ENCODE measurements around the gene POLL.

The POLL gene

DNA sequence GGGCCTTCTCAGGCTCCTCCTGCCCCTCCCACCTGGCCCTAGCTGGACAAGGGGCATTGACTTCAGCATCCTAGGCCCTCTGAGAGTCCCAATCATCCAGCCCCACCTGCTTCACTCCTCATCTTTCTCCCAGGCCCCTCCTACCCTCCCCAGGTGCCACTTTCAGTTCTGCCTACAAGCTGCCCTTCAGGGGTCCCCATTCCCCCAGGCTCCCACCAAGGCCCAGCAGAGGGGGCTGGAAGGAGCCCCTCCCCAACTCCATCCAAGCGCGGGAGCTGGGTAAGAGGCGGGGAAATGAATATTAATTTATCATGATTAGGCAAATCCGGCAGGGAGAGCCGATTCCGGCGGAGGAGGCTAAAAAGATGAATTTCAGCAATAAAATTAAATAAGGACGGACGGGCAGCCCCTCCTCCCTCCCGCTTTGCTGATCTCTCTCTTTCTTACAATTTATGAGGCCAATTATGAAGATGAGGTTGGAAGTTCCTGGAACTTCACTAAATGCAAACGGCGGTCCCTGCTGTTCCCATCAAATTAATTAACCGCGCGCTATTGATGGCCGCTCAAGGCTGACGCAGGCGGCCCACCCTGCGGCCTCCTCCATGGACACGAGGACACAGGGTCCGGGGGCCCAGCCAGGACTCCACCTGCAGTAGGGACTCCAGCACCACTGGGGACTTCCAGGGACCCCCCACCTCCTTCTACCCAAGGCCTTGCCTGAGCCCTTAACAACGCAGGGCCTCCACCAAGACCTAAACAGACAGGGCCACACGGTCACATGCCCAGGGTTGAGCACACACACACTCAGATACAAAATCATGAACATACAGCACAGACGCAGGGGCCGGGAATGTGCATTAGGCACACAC, 13.9 kb downstream of the POLL start:
- DNase-seq = no peak

DNA sequence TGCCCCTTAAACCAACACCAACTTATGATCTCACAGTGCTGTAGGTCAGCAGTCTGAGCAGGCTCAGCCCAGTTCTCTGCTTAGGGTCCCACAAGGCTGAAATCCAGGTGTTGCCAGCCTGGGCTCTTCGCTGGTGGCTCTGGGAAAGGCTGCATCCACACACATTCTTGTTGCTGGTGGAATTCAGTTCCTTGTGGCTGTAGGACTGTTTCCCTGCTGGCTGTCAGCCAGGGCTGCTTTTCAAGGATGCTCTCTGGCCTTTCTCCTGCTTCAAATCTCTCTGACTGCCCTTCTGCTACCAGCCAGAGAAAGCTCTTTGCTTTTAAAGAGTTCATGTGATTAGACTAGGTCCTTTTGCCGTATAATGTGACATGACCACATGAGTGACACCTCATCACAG, 15.3 kb downstream of the POLL start:
- no peak for DNase-seq

DNA sequence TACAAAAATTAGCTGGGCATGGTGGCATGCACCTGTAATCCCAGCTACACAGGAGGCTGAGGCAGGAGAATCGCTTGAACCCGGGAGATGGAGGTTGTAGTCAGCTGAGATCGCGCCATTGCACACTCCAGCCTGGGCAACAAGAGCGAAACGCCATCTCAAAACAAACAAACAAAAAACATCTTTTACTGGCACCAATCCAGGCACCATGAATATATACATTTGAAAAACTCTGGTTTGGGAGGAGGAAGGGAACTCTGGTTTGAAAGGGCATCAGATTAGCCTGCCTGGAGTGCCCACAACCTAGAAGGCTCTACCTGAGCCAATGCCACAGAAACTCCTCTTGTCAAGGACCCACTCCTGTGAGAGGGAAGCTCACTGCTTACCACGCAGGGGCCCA, 15.9 kb downstream of the POLL start:
- DNase-seq = no peak

DNA sequence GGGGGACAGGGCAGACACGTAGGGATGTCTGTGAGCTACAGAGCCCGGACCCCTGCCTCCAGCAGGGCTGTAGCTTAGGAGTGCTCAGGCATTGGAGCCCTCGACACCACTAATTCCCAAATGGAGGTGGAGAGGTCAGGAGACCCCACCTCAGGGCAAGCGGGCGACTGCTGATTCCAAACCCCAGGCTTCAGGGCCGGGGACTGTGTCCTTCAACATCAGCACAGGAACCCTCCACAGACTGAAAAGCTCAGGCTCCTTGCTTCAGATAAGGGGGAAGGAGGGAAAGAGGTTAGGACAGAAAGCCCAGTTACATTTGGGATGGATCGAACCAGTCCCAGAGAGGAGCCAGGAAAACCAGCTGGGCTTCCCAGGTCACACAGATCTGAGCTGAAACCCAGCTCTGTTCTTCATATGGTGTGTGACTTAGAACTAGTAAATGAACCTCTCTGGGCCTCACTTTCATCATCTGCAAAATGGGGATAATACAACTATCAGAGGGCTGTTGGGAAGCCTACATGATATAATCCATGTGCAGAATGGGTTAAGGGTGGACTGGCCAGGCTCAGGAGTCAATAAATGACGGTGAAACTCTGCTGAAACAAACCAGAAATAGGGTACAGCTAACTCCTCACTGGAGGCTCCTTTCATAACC, 16.7 kb downstream of the POLL start:
- DNase-seq = no peak

DNA sequence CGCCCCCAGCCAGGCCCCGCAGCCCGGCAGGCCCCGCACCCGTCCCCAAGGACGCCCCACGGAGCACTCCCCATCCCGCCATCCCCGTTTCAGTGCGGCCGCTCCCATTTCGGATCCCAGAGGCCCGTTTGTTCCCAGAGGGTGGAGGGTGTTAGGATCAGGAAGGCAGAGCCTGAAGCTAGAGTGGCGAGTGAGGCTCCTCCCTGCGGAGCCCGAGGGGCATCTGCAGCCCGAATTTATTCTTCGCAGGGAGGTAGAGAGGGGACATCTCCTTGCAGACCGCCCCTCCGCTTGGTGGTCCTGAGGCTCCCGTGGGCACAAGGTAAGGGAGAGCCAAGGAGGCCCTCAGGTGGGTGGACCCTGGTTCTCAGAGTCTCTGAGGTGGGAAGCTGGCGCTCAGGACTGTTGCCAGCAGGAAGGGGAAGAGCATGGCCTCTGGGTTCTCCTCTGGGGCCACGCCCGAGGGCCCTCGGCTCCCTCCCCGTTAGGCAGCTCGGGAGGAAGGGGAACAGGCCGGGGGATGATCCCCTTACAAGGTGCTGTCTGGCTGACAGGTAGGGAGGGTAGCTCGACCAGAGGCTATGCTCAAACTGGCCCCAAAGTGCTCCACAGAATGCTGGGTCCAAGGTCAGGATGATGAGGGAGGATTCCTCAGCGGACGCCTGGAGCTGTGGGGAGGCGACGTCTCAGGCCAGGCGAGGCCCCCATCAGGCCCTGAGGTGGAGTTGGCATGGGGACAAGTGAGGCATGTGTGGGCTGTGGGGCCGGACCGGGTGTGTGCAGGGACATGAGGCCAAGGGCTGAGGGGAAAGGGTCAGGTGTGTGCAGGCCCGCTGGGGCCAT, 17.4 kb downstream of the POLL start:
- DNase-seq = no peak

DNA sequence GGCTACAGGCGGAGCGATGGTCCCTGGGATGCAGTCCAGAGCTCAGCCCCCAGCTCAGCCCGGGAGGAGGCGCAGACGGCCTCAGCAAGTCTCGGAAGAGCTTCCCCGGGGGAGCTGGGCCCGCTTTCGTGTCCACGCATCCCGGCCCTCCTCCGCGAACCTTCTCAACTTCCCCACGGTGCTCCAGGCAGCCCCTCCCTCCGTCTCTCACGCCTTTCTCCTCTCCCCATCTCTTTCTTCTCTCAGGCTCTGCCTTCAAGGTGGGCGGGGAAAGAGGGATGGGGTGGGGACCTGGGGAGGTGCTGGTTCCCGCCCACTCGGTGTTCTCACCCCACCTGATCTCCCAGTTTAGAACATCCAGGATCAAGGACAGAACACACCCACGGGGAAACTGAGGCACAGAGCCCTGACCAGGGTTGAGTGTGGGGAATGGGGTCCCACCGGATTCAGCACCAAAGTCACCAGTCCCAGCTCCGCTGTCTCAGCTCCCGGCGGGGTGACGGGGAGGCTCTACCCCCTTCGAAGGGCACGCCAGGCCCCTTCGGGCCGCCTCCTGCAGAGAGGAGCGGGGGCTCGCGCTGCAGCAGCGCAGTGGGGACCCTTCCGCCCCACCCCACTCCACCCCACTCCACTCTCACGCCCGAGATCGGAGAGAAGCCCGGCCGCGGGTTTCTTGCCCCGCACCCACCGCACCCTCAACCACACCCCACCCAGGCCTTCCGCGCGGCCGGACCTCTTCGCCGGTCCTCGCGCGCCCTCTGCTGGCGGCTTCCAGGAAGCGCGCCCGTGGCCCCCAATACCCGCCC, 18.2 kb downstream of the POLL start:
- peak; percentile 63 for DNase-seq

DNA sequence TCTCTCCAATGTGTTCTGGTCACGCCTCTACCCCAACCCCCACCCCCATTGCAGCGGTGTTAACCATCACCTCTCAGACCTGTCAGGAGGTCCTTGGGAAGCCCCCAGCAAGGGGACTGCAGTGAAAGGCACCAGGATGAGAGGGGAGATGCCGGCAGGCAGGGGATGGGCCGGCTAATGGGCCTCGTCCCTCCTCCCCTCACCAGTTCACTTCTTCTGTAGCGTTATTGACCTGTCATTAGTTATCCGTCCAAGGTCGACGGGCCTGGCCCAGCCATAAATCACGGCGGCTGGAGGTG, 18.8 kb downstream of the POLL start:
- DNase-seq = no peak

DNA sequence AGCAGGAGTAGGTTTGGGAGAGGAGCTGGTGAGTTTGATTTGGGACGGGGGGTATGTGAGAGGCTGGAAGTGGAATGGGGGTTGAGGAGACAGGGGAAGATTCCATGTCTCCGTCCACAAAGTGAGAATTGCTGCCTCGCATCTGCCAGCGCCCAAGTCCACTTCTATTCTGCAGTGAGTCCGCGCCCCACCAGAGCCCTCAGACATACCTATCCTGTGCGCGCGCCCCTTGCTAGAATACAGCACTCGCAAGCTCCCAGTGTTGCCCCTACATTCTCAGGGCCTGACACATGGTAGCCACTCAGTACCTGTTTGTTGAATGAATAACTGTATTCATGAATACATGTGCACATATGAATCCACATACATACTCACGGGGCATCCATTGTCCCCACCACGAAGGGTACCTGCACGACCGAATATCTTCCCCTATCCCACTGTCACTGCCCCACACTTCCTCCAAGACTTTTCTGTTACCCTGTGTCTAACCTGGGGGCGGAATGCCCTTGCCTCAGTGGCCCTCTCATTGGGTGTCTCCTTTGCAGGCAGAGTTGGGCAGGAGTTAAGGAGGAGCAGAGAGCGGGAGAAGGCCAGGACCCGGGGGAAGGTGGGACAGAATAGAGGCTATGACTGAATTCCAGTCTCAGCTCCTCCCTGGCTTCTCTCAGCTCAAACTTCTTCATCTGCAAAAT, 19.9 kb downstream of the POLL start:
- DNase-seq = no peak

DNA sequence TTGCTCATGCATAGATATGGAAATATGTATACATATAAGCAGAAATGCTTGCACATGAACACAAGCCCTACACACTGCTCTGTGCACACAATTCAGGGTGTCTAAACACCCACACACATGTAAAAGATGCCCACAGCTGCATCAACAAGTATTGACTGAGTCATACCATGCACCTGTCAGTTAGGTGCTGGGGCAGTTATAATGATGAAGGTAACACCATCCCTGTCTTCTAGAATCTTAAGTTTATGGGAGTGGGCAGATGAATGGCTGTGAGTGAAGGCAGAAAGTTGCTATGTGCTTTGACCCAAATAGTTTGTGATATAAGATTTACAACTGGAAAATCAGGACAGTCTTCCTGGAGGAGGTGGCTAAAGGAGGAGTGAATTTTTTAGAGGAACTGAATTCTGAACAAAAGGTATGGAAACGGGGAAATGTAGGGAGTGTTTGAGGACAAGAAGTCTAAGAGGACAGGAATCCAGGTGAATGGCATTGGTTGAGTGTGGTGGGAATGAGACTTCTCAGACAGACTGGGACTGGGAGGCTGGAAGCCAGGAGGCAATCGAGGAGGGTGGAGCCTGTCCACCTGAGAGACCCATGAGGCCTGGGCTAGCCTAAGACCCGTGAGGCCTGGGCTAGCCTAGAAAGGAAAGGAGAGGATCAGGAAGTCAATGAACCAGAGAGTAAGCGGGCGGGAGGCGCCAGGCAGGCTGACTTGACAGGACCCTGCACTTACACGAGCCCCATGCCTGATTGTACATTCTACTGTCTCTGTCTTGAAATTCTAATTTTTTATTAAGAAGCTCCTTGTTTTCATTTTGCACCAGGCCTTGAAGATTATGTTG, 20.7 kb downstream of the POLL start:
- no peak for DNase-seq

DNA sequence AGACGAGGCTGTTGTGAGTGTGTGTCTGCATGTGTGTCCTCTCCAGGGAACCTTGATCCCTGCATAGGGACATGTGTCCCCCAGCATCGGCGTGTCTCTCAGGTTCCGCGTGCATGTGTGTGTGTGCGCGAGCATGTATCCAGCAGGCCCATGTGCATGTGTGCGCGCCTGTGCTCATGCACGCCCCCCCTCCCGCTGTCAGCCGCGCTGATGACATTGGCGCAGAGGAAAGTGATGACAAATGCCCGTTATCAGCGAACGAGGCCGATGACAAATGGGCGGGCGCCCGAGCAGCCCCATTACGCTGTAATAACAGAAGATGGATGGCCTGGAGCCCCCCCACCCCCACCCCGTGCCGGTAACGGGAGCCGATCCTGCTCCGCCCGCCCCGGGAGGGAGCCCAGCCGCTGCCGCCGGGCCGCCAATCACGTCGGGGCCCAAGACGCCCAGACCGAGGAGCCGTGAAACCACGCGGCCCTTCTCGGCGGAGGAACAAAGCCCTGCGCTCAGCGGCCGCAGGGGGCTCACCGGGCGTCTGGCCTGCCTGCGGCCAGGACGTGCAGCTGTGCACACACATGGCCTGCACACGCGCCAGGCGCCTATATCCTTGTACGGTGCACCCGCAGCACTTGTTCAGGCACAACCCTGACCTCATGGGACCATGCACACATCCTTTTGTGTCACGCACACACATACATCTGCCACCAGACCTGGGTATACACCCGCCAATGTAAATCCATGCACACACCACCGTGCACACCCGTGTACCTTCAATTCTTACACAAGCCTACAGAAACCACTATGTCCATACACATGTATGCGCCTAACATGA, 21.5 kb downstream of the POLL start:
- DNase-seq = no peak

DNA sequence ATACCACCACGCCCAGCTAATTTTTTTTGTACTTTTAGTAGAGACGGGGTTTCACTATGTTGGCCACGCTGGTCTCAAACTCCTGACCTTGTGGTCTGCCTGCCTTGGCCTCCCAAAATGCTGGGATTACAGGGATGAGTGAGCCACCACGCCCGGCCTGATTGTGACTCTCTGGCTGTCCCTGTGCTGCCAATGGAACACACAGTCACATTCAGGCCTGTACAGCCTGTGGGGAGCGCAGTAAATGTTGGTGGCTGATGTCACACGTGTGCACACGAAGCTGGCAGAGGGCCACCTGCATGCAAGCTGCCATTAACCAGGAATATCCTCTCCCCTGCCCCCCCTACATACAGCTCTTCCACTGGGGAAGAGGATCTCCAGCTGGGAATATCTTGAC, 22.1 kb downstream of the POLL start:
- DNase-seq = no peak

DNA sequence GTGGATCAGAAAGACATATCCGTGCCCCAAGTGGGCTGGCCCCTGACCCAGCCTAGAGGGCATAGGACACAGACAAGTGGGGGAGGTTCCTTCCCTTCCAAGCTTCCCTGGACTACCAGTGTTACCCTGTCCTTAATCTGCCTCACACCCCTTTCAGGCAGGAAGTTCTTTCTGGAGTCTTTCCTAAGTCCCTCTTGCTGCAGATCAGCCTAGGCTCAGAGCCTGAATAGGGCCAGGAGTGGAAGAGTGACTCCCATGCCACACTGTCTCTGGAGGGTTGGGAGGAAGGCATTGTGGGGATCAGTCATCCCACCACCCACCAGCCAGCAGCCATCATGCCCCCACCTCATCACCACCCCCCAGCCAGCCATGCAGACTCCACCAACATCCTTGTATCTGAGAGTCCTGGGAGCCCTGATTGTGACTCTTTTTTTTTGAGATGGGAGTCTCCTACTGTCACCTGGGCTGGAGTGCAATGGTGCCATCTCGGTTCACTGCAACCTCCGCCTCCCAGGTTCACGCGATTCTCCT, 22.6 kb downstream of the POLL start:
- no peak for DNase-seq

DNA sequence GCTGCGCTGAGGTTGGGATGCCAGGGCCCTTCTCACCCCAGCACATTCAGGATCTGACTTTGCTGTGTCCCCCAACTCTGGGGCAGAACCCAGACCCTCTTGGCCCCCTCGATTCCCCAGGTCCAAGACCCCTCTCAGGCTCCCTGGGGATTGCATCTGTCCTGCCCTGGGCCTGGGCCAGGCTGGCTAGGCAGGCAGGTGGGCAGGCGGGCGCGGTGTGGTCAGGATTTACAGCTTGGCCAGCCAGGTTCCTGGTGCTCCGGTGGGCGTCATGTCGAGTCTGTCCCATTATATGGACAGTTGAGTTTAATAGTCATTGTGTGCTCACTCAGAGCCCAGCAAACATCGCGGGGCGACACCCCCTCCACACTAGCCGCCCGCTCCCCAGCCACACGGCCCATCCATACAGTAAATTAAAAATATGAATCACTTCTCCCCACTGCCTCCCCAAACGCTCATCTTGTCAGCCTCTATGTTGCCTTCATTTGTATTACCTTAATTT, 23.5 kb downstream of the POLL start:
- no peak for DNase-seq

DNA sequence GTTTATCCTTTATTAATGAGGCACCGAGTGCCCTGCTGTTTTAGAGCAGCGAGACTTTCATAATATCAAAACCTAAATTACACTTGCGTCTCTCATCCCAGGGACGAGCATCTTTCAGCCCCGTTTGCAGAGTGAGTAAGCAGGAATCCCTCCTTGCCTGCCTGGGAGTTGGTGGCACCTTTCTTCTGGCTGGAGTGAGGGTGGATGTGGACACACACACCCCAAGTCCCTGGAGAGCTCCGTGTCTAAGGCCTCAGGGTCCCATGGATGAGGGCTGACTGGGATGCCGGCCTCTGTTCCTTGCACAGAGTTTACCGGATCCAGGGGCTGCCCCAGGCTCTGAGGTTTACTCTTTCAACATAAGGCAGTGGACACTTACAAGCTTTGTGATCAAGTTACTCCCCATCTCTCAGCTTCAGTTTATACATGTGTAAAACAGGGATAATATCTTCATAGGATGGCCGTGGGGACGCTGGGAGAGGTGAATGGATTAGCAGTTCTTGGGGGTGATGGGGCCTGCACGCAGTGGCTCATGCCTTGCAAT, 24.5 kb downstream of the POLL start:
- no peak for DNase-seq

DNA sequence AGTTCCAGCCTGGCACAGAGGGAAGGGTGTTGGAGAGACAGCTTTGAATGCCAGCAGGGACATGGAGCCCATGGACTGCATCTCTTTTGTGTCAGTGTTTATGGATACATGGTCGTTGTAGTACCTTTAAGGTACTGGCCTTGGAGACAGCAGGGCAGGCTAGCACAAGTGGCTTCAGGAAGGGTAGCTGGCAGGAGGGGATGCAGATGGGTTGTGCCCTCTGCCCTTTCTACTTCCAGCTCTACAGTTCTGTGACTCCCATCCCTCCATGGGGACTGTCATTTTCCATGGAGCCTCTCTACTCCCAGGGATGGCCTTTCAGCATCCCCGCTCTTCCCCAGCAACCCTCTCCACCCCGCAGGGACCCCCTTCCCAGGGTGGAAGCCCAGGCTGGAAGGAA, 25.1 kb downstream of the POLL start:
- no peak for DNase-seq

DNA sequence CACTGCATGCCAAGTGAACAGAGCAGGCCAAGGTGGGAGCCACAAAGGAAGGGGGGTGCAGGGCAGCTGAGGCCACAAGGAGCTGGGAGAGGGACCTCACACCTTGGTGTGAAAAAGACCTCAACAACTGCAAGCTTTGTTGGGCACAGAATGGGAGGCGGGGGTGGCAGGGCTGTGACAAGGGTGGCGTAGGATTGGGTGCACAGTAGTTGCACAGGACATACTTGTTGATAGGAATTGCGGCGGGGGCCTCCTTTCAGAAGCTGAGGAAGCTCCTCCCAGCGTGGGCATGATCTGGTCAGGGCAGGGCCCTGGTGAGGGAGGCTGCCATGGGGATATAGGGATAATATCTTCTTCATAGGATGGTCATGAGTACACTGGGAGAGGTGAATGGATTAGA, 25.8 kb downstream of the POLL start:
- DNase-seq = no peak

DNA sequence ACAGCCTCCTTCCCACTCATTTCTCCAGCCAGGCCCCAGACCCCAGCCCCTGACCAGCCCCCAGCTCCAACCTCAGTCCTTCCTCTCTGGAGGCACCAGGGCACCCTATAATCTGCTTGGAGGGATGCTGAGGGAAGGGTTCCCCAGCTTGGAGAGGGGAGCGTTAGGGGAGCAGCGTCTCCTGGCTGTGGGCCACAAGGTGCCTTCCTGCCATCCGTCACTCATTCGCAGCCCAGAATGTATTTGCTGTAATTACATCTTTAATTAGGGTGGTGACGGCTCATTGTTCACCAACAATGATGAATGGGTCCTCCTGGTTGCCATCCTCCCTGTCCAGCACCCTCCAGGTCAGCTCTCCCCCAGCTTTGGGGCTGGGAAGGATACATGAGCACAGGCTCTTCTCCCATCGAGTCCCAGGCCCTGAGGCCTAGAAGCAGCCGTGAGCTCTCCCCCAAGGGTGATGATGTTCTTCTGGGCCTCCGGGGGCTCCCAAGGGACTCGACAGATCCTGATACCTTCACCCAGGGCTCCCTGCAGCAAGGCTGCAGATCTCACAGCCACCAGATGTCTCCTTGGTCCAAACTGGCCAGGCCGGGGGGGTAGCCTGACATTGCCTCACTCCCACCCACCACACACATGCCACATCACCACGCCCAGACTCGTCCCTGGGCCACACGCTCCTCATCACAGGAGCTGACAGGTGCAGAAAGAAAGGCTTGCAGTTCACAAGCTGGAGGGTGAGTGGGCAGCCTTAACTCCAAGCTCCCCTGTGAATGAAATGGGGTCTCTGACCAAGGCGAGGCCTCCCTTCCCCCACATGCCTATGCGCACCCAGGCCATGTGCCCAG, 26.8 kb downstream of the POLL start:
- DNase-seq = no peak

DNA sequence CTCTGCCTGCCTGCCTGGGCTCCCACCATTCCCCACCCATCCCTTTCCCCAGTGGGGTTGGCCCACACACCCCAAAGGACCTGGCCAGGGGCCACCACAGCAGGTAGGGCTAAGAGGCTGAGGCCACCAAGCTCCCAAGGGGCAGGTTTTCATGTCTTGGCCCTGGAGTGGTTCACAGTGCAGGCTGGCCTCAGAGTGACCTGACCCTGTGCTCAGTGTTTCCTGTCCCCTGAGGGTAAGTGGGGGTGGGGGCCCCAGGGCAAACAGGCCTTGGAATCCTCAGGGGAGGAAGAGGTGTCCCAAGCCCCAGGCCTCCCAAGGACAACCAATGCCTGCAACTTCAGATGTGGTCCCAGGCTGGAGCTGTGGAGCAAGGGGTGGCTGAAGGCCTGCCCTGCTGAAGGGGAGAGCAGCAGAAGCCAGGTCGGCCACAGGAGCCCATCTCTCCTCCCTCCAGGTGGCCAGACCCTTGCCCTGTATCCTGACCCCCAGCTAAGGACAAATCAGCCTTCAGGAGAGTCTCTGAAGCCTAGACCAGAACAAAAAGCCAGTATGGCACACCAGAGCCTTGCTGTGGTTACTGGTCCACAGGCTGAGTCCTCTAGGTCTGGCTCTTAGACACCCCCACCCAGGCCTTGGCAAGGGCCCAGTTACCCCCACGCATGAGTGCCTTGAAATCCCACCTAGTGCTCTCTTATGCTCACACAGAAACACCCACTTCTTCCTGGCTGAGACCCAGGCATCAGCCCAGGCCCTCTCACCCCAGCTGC, 27.6 kb downstream of the POLL start:
- DNase-seq = no peak

Data from NCI-H2171 (cell line).